HEK293 (cell line): ENCODE measurements around the gene KIF22.

Experiments
- CTCF ChIA-PET: fragments of 350-600 bp; formaldehyde crosslinking; extraction: SDS; loops from one replicate; lab custom pipeline; 2021; ENCODE audit warnings: antibody characterized with exemption; lab: Yijun Ruan, JAX
- POLR2A ChIA-PET: fragments of 300-600 bp; formaldehyde crosslinking; extraction: SDS; loops from one replicate; lab custom pipeline; 2020; ENCODE audit warnings: antibody characterized with exemption, inconsistent platforms; lab: Yijun Ruan, JAX
- H3K27ac ChIP-seq: fragments of 200-500 bp; sonication (Bioruptor generic); 2 replicates; pipeline ENCODE4 v1.5.1; 2014; ENCODE audit warnings: low read depth, low read length, control low read depth, inconsistent platforms; ENCODE audit errors: extremely low read depth
- H3K36me3 ChIP-seq, 2 experiments: fragments of 200-500 bp in 1 of 2; sonication (Bioruptor generic) in 1 of 2; 1 replicate in 1 of 2; 2 replicates in 1 of 2; pipeline ENCODE4 v1.5.1; 2014 to 2017; ENCODE audit warnings: inconsistent platforms in 2 of 2, low read length in 2 of 2; ENCODE audit not compliant: control insufficient read depth in 2 of 2, insufficient read depth in 1 of 2
- H3K4me1 ChIP-seq: fragments of 200-500 bp; sonication (Bioruptor generic); 2 replicates; pipeline ENCODE4 v1.5.1; 2014; ENCODE audit warnings: mild to moderate bottlenecking, low read length, inconsistent platforms; ENCODE audit not compliant: control insufficient read depth, insufficient read depth
- H3K4me3 ChIP-seq: 2 replicates; pipeline ENCODE4 v1.5.1; 2011; ENCODE audit warnings: low read depth, mild to moderate bottlenecking, control low read depth, low read length, moderate library complexity
- H3K9me3 ChIP-seq: fragments of 200-500 bp; sonication (Bioruptor generic); 2 replicates; pipeline ENCODE4 v1.5.1; 2014; ENCODE audit warnings: low read depth, low read length, inconsistent platforms; ENCODE audit not compliant: control insufficient read depth, insufficient read depth
- SP3 ChIP-seq: fragments of 450-650 bp; formaldehyde crosslinking; IDR thresholded peaks from 2 replicates; pipeline ENCODE4 v1.5.1; 2016; ENCODE audit warnings: missing biosample characterization, missing genetic modification characterization
- ZBTB21 ChIP-seq: fragments of 450-650 bp; formaldehyde crosslinking; IDR thresholded peaks from 2 replicates; pipeline ENCODE4 v1.5.1; 2017; ENCODE audit warnings: missing biosample characterization, missing genetic modification characterization
- ZBTB49 ChIP-seq: fragments of 450-650 bp; formaldehyde crosslinking; IDR thresholded peaks from 2 replicates; pipeline ENCODE4 v1.5.1; 2016; ENCODE audit warnings: missing biosample characterization, missing genetic modification characterization, low read depth
- ZFP3 ChIP-seq: fragments of 450-650 bp; formaldehyde crosslinking; IDR thresholded peaks from 2 replicates; pipeline ENCODE4 v1.5.1; 2016; ENCODE audit warnings: low read depth, missing biosample characterization, missing genetic modification characterization
- ZFP37 ChIP-seq: fragments of 450-650 bp; formaldehyde crosslinking; IDR thresholded peaks from 2 replicates; pipeline ENCODE4 v1.5.1; 2016; ENCODE audit warnings: missing biosample characterization, missing genetic modification characterization
- ZNF157 ChIP-seq: fragments of 450-650 bp; formaldehyde crosslinking; IDR thresholded peaks from 2 replicates; pipeline ENCODE4 v1.5.1; 2016; ENCODE audit warnings: missing biosample characterization, missing genetic modification characterization
- ZNF214 ChIP-seq: fragments of 450-650 bp; formaldehyde crosslinking; IDR thresholded peaks from 2 replicates; pipeline ENCODE4 v1.5.1; 2017; ENCODE audit warnings: missing biosample characterization, mild to moderate bottlenecking, missing genetic modification characterization, borderline replicate concordance
- ZNF274 ChIP-seq, 2 experiments: fragments of 200-500 bp in 1 of 2; fragments of 450-650 bp in 1 of 2; sonication (Bioruptor generic) in 1 of 2; formaldehyde crosslinking in 1 of 2; IDR thresholded peaks; 2 replicates each; pipeline versions ENCODE4 v1.5.1 to v1.6.1; 2014 to 2016; ENCODE audit warnings: borderline replicate concordance in 1 of 2, inconsistent platforms in 1 of 2, low read length in 1 of 2, missing biosample characterization in 1 of 2, missing genetic modification characterization in 1 of 2
- ZNF280C ChIP-seq: fragments of 450-650 bp; formaldehyde crosslinking; IDR thresholded peaks from 2 replicates; pipeline ENCODE4 v1.5.1; 2016; ENCODE audit warnings: missing biosample characterization, missing genetic modification characterization
- ZNF423 ChIP-seq: fragments of 450-650 bp; formaldehyde crosslinking; IDR thresholded peaks from 2 replicates; pipeline ENCODE4 v1.5.1; 2016; ENCODE audit warnings: missing biosample characterization, missing genetic modification characterization
- ZNF473 ChIP-seq: fragments of 450-650 bp; formaldehyde crosslinking; IDR thresholded peaks from 2 replicates; pipeline ENCODE4 v1.5.1; 2017; ENCODE audit warnings: missing biosample characterization, missing genetic modification characterization
- ZNF529 ChIP-seq: fragments of 450-650 bp; formaldehyde crosslinking; IDR thresholded peaks from 2 replicates; pipeline ENCODE4 v1.5.1; 2017; ENCODE audit warnings: missing genetic modification characterization, missing biosample characterization; ENCODE audit not compliant: insufficient replicate concordance
- ZNF600 ChIP-seq: fragments of 450-650 bp; formaldehyde crosslinking; IDR thresholded peaks from 2 replicates; pipeline ENCODE4 v1.5.1; 2016; ENCODE audit warnings: missing biosample characterization, missing genetic modification characterization
- ZNF626 ChIP-seq: fragments of 450-650 bp; sonication (Bioruptor Pico); formaldehyde crosslinking; IDR thresholded peaks from 2 replicates; pipeline ENCODE4 v1.5.1; 2018; ENCODE audit warnings: missing biosample characterization, missing genetic modification characterization, inconsistent platforms
- ZNF658 ChIP-seq: fragments of 450-650 bp; formaldehyde crosslinking; IDR thresholded peaks from 2 replicates; pipeline ENCODE4; 2016; ENCODE audit warnings: missing biosample characterization, missing genetic modification characterization
- ZNF660 ChIP-seq: fragments of 450-650 bp; IDR thresholded peaks from 2 replicates; pipeline ENCODE4 v1.5.1; 2018; ENCODE audit warnings: missing biosample characterization, mild to moderate bottlenecking, missing genetic modification characterization
- ZNF747 ChIP-seq: fragments of 450-650 bp; formaldehyde crosslinking; IDR thresholded peaks from 2 replicates; pipeline ENCODE4 v1.5.1; 2016; ENCODE audit warnings: missing biosample characterization, missing genetic modification characterization
- TF ChIP-seq, protein P1 (sequence below): fragments of 450-650 bp; formaldehyde crosslinking; IDR thresholded peaks from 2 replicates; pipeline ENCODE4 v1.5.1; 2016; ENCODE audit warnings: missing biosample characterization, missing genetic modification characterization

KIF22 gene

DNA sequence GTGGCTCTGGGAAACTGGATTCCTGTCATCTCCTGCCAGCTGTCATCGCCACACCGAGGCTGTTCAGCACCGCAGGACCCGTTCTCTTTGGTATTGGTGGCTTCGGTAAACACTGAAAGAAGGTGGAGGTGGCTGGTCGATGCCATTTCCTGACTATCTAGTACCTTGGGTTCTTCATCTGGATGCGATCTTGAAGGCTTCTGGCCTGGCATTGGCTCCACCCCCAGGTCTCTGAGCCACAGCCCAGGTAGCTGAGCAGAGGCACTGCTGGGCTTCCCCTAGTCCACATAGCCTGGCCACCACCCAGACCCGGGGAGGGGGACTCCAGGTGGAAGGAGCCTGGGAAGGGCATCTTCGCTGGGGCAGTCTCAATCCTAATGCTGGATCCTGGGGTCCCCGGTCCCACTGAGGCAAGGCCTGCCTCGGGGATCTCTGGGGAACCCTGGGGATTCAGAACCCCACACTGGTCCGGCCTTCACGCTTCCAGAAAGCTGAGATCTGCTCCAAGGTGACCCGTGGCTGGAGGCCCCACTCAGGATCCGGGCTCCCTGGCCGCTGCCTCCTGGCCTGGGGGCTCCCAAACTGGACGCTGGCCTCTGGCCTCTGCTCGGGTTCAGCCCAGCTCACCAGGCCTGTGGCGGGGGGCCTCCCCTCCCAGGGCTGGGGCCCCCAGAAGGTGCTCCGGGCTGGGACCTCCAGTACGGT lies 46.6 kb upstream of the KIF22 start:
- no peak overlapping the region for H3K4me3 ChIP-seq
- no peaks in the 10 kb centered on the region for H3K9me3 ChIP-seq
- TF ChIP-seq ZNF157 (tag by site-specific recombination) (no peak), ZNF626 (tag by site-specific recombination) (no peak)
- ChIA-PET CTCF (interaction anchor here (1.6 kb wide), 1 partner anchor 14 kb away, joined by 8 read pairs; no protein-coding TSS in a partner anchor), POLR2A (interaction anchor here (0.7 kb wide), 1 partner anchor 65 kb away, joined by 3 read pairs; no protein-coding TSS in a partner anchor)
- H3K27ac ChIP-seq, result no peak overlapping the region
- no peaks in the 10 kb centered on the region for H3K36me3 ChIP-seq
- no peaks in the 10 kb centered on the region for H3K4me1 ChIP-seq

- CTCF ChIA-PET, result no interaction called here
- Histone ChIP-seq H3K9me3 (no peaks in the 10 kb centered on the region), H3K27ac (no peak overlapping the region), H3K4me3 (no peak overlapping the region), H3K4me1 (no peaks in the 10 kb centered on the region), H3K36me3 (no peaks in the 10 kb centered on the region)
- POLR2A ChIA-PET, result no interaction called here
- no peak for TF ChIP-seq ZNF280C (tag by site-specific recombination)
- no peak for TF ChIP-seq ZFP3 (tag by site-specific recombination)
- TF ChIP-seq SP3 (tag by site-specific recombination), result no peak
- TF ChIP-seq ZNF658 (tag by site-specific recombination), result no peak
- TF ChIP-seq ZFP37 (tag by site-specific recombination), result no peak
- TF ChIP-seq ZNF473, result no peak
- TF ChIP-seq, protein P1, sequence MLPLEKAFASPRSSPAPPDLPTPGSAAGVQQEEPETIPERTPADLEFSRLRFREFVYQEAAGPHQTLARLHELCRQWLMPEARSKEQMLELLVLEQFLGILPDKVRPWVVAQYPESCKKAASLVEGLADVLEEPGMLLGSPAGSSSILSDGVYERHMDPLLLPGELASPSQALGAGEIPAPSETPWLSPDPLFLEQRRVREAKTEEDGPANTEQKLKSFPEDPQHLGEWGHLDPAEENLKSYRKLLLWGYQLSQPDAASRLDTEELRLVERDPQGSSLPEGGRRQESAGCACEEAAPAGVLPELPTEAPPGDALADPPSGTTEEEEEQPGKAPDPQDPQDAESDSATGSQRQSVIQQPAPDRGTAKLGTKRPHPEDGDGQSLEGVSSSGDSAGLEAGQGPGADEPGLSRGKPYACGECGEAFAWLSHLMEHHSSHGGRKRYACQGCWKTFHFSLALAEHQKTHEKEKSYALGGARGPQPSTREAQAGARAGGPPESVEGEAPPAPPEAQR (tag by site-specific recombination), result no peak
- no peak for TF ChIP-seq ZNF274 (IDR thresholded peaks at IDR 0.05; ENCODE audit: low read length)
- TF ChIP-seq ZNF274 (tag by site-specific recombination; IDR thresholded peaks at IDR 0.05; ENCODE audit: borderline replicate concordance), result no peak
- no peak for TF ChIP-seq ZNF747 (tag by site-specific recombination)
Observed at GRCh38 chr16:29744541-29745101, 45.9 kb upstream of the KIF22 start.

- H3K27ac ChIP-seq, result no peak overlapping the region
- no peaks in the 10 kb centered on the region for H3K9me3 ChIP-seq
- H3K4me3 ChIP-seq, result no peak overlapping the region
- no peaks in the 10 kb centered on the region for H3K4me1 ChIP-seq
- CTCF ChIA-PET, result no interaction called here
- H3K36me3 ChIP-seq, result no peaks in the 10 kb centered on the region
- no peak for TF ChIP-seq ZNF660
- TF ChIP-seq ZNF423 (tag by site-specific recombination), result no peak
- TF ChIP-seq ZNF280C (tag by site-specific recombination), result no peak
- TF ChIP-seq ZBTB49, result no peak
- TF ChIP-seq ZNF529 (tag by site-specific recombination), result no peak
- TF ChIP-seq ZNF274 (IDR thresholded peaks at IDR 0.05; ENCODE audit: low read length), result no peak
- no peak for TF ChIP-seq ZNF274 (tag by site-specific recombination; IDR thresholded peaks at IDR 0.05; ENCODE audit: borderline replicate concordance)
- TF ChIP-seq ZNF600 (tag by site-specific recombination), result no peak
- no peak for TF ChIP-seq ZBTB21 (tag by site-specific recombination)
- TF ChIP-seq ZNF214, result no peak
- TF ChIP-seq, all 188 proteins: peak for 0
- POLR2A ChIA-PET, result no interaction called here
Observed at GRCh38 chr16:29745121-29745852, 45.3 kb upstream of the KIF22 start.
